Stimulated activated CD4-positive, alpha-beta T cell treated with anti-CD3 and anti-CD28 coated beads, Interleukin-12 subunit alpha, Interleukin-12 subunit beta, amount 100 ng/mL, for 24 hours (primary cell): Measurements from ENCODE around the gene CLDN3.
A peak's percentile ranks its signal among the peaks of the same experiment; 100 is the strongest.
"Not testable (repeated sequence)": the region's sequence is repeated elsewhere in the genome, so short reads cannot be mapped to it uniquely, and the experiment has no call there.

ENCODE experiments used
- DNase-seq, 2 experiments: peaks; one replicate each; pipeline ENCODE4 v3.0.0-alpha.2; 2020; ENCODE audit warnings: low read depth in 2 of 2

The CLDN3 gene

DNA sequence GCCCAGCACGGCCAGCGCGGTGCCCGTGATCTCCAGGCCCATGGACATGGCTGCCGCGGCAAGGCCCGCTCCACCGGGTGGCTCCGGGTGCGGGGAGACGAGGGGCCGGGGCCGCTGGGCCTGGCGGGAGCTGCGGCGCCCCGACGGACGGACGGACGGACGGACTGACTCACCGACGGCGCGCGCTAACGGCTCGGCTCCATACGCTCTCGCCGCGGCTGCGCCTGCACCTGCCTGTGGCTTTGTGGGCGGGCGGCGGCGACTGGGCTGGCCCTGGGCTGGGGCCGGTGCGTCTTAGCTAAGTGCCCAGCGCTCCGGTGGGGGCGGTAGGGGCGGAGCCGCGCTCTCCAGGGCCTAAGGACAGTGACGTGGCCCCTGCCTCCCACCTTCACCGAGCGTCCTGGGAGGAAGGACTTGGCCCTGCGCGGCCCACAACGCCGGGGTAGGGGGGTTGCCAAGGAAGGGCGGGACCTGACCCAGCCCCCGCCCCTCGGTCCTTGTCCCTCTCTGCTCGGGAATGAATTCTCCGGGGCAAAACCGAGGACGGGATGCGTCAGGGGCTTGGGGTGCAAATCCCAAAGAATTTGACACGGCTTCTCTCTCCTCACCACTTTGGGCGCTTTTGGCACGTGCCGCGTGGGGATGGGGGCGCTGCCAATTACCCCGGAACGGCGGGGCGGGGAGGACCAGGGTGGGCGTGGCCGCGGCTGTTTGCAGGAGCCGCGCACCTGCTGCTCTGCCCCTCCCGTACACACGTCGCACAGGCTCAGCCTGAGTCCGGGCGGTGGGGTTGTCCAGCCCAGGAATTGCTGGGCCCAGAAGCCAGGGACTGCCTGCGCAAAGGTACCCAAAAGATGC, at the start of gene CLDN3:
TSS of gene CLDN3 (minus strand) at position 269 of the 858 bp plus-strand sequence. CDS start at position 48, 221 bp downstream.
- DNase-seq, result no peak

- no peak for DNase-seq
Measured at GRCh38 chr7:73817121-73817520, 47.1 kb upstream of the CLDN3 start.

DNA sequence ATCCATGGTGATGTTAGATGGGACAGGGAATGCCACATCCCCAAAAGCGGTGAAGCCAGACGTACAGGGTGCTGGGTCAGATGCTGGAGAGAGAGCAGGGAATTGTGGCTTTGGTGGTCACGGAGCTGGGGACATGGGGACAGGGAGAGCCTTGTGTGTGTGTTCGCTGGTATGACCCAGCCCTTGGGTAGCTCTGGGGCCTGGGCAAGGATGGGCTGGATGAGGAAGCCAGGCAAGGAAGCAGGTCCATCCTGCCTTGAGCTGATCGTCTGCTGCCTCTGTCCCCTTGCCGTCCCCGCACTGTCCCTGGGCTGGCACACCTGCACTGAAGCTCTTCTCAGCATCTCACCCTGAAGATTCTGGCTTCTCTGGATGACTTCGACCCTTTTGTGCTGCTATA, 45.4 kb upstream of the CLDN3 start:
- no peak for DNase-seq

GRCh38 chr7:73812996-73813395, 42.9 kb upstream of the CLDN3 start:
- no peak for DNase-seq

DNA sequence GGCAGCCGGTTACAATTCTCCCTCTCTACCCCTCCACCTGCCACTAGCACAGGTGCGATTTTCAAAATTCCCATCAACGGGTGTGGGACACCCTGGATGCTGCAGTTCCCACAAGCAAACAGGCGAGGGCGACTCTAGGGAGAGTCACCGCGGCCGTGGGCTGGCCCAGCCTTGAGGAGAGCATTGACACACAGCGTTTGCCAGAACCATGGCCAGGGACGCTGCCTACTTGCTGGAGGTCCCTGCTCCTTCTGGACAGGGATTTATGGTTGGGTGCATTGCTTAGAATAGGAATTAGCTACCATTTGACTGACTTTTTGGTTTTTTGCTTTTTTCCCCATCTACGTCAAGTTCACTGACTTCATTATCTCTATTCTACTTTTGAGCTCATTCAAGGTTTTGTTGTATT, 41.7 kb upstream of the CLDN3 start:
- peak; percentile 16 to 53 for DNase-seq

DNA sequence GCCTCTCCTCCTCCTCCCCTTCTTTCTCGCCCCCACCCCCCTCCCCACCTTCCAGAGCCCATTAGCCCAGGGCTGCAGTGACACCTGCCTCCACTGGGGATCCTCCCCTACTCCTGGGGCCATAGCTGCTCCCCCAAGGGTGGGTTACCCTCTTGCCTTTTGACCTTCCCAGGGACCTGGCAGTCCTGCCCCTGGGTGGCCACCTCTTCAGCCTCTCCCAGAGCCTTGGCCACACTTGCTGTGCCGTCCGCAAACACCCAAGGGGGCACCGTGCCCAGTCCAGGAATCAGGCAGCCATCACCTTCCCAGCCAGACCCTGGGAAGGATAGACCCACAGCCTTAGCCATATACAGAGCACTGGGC, 40.9 kb upstream of the CLDN3 start:
- DNase-seq, result no peak

- no peak for DNase-seq
Measured at GRCh38 chr7:73809467-73809951, 39.4 kb upstream of the CLDN3 start.

- DNase-seq, result no peak
Measured at GRCh38 chr7:73802459-73802858, 32.4 kb upstream of the CLDN3 start.

DNA sequence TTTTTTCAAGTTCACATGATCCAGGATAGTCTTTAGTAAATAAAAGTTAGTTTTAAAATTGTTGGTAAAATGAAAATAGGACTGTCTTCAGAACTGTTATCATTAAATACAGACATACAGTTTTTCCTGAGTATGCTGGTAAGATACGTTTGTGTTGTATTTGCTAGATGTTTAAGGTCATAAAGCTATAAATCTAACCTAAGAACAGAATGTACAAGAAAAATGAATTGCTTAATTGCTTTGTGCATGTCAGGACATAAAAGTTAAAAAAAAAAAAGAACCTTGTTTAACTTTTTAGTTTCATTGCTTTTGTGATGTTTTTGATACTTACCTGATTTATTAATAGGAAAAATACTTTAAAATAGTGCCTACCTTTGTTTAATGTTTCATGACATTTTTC, 31.5 kb upstream of the CLDN3 start:
- no peak for DNase-seq

DNA sequence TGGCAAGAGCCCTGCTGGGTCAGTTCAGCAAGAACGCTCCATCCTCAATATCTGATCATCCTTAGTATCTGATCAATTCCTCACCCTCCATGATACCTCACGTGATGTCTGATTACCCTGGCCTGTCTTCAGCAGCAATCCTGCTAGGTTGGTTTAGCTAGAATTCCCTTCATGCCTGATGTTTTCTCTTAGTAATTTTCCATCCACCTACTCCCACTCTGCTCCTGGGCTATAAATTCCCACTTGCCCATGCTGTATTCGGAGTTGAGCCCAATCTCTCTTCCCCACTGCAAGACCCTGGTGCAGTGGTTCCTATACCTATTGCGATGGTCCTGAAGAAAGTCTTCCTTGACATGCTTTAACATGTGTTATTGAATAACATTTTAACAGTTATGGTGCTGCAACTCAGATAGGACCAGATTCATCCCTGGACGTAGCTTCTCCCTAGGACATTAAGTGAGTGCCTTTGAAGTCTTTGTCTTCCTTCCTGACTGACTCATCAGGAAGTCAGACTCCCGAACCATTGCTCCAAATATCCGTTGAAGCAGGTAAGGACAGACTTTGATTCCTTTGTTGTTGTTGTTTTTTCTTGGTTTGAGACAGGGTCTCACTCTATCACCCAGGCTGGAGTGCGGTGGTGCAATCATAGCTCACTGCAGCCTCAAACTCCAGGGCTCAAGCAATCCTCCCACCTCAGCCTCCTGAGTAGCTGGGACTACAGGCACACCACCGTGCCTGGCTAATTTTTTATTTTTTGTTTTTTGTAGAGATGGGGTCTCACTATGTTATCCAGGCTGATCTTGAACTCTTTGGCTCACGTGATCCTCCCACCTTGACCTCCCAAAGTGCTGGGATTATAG, 29.4 kb upstream of the CLDN3 start:
- DNase-seq, result no peak

DNA sequence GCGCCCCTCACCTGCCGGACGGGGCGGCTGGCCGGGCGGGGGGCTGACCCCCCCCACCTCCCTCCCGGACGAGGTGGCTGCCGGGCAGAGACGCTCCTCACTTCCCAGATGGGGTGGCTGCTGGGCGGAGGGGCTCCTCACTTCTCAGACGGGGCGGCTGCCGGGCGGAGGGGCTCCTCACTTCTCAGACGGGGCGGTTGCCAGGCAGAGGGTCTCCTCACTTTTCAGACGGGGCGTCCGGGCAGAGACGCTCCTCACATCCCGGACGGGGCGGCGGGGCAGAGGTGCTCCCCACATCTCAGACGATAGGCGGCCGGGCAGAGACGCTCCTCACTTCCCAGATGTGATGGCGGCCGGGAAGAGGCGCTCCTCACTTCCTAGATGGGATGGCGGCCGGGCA, 27.1 kb upstream of the CLDN3 start:
- not testable (repeated sequence) for DNase-seq

DNA sequence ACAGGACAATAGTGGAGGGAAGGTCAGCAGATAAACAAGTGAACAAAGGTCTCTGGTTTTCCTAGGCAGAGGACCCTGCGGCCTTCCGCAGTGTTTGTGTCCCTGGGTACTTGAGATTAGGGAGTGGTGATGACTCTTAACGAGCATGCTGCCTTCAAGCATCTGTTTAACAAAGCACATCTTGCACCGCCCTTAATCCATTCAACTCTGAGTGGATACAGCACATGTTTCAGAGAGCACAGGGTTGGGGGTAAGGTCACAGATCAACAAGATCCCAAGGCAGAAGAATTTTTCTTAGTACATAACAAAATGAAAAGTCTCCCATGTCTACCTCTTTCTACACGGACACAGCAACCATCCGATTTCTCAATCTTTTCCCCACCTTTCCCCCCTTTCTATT, 26.6 kb upstream of the CLDN3 start:
- DNase-seq, result not testable (repeated sequence)

GRCh38 chr7:73795188-73795587, 25.1 kb upstream of the CLDN3 start:
- not testable (repeated sequence) for DNase-seq

GRCh38 chr7:73791170-73791690, 21.2 kb upstream of the CLDN3 start:
- not testable (repeated sequence) for DNase-seq

- DNase-seq, result no peak
Measured at GRCh38 chr7:73789051-73789450, 19.0 kb upstream of the CLDN3 start.

DNA sequence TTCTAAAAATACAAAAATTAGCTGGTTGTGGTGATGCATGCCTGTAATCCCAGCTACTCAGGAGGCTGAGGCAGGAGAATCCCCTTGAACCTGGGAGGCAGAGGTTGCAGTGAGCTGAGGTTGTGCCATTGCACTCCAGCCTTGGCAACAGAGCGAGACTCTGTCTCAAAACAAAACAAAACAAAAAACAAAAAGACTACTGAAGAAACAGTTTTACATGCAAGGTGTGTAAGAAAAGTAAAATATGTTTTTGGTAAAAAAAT, 17.6 kb upstream of the CLDN3 start:
- DNase-seq, result not testable (repeated sequence)

- no peak for DNase-seq
Measured at GRCh38 chr7:73786588-73786987, 16.5 kb upstream of the CLDN3 start.

DNA sequence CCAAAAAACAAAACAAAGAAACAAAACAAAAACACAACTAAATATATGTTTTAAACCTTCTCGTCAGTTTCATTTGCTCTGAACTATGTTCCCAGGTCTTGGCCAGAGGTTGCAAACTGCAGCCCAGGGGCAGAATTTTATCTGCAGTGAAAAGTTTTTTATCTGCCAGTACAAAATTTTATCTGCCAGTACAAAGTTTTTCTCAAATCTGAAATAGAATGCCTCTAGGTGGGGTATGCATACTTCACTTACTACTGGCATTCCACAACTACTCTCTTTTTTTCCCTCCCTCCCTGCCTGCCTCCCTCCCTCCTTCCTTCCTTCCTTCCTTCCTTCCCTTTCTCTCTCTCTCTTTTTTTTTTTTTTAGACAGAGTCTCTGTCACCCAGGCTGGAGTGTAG, 9.4 kb upstream of the CLDN3 start:
- DNase-seq, result no peak

GRCh38 chr7:73778801-73779389, 8.8 kb upstream of the CLDN3 start:
- DNase-seq, result no peak

GRCh38 chr7:73774923-73775322, 4.9 kb upstream of the CLDN3 start:
- no peak for DNase-seq

DNA sequence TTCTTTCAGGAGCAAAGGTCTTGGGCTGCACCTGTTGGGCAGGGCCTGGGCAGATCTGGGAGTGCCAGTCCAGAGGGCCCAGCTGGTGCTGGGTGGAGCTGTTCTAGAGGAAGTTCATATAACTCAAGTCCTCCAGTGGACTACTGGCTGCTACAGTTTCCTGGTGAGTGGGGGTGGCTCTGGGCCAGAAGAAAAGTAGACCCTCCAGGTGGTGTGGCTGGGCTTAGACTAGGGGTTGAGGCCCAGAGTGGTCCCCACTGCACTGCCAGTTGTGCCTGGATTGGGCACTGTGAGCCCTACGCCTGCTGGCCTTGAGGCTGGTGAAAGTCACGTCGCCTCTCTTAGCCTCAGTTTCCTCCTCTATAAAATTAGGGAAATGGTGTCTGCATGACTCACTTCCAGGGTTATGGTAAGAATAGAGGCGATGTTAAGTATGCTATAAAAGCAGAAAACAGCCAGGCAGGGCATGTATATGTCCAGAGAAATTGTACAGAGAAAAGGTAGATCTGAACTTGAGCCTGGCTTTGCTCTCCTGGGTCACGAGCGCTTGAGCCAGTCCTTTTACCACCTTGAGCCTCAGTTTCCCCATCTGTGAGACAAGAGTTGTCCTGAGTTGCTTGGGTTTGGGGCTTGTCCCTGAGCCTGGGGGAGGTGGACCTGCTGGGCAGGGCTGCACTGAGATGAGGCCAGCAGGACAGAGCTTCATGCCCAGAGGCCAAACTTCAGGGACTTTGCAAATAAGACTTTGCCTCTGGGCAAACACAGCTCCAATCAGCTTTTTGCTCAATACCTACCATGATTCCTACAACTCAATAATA, 3.8 kb upstream of the CLDN3 start:
- no peak for DNase-seq
